HCT116 (cell line): ENCODE data around the gene PAPPA2. TPM values are rescaled to one million over a fixed set of nuclear protein-coding genes. Genes with fewer than 3 reads are reported as not detected.

Experiments used
- ATAC-seq: fragments of 200-7000 bp; cut with Tn5 transposase; 2 replicates; pipeline ENCODE4 v1.9.1; 2020; ENCODE audit warnings: mild to moderate bottlenecking, moderate library complexity
- BruUV-seq: library from RNA; stranded (reverse); fragments of 400-500 nt; replicated peaks from 2 replicates; lab custom pipeline; 2021; lab: Mats Ljungman, UMichigan
- CTCF ChIA-PET: fragments of 300-600 bp; sonication (Branson Sonifier 250); formaldehyde crosslinking; loops from one replicate; lab custom pipeline; 2021; ENCODE audit warnings: antibody characterized with exemption; lab: Charles Lee
- POLR2A ChIA-PET: fragments of 300-600, 350-600 bp; sonication (Branson Sonifier 250); formaldehyde crosslinking; loops from one replicate; lab custom pipeline; 2021; ENCODE audit warnings: antibody characterized with exemption; lab: Charles Lee
- RAD21 ChIA-PET, 2 experiments: fragments of 300-600 bp; sonication (Branson Sonifier 250); formaldehyde crosslinking; loops; one replicate each; lab custom pipeline; 2023; ENCODE audit warnings: low total read pairs in 2 of 2; ENCODE audit not compliant: uncharacterized antibody in 2 of 2, unreplicated experiment in 2 of 2, low non-redundant PET in 1 of 2; lab: Charles Lee
- DNase-seq: peaks from one replicate; pipeline ENCODE4 v3.0.0-alpha.2; 2010; ENCODE audit warnings: low read depth, low spot score
- H2AFZ ChIP-seq: fragments of 200-600 bp; shearing (Covaris generic), sonication (generic); 2 replicates; pipeline ENCODE4 v1.6.1; 2017; ENCODE audit warnings: low read depth, mixed run types, mixed read lengths, antibody characterized with exemption, low read length; ENCODE audit not compliant: poor library complexity, severe bottlenecking
- H3K27ac ChIP-seq: 2 replicates; pipeline ENCODE4 v1.5.1; 2012; ENCODE audit warnings: low read depth, low read length
- H3K27me3 ChIP-seq: fragments of 200-600 bp; sonication (generic); 2 replicates; pipeline ENCODE4 v1.6.1; 2016; ENCODE audit warnings: mixed run types, low read length, mixed read lengths; ENCODE audit not compliant: insufficient read depth
- H3K36me3 ChIP-seq, 2 experiments: fragments of 200-500 bp in 1 of 2; fragments of 200-600 bp in 1 of 2; sonication (Bioruptor generic) in 1 of 2; sonication (generic) in 1 of 2; 2 replicates each; pipeline versions ENCODE4 v1.5.1 to v1.6.1; 2014 to 2016; ENCODE audit warnings: low read length in 2 of 2, inconsistent platforms in 1 of 2, mixed read lengths in 1 of 2, mixed run types in 1 of 2; ENCODE audit not compliant: insufficient read depth in 2 of 2, control insufficient read depth in 1 of 2
- H3K4me1 ChIP-seq, 2 experiments: fragments of 200-600 bp in 1 of 2; sonication (generic) in 1 of 2; 2 replicates each; pipeline versions ENCODE4 v1.5.1 to v1.6.1; 2012 to 2017; ENCODE audit warnings: low read length in 2 of 2, inconsistent platforms in 1 of 2, mild to moderate bottlenecking in 1 of 2, mixed read lengths in 1 of 2, mixed run types in 1 of 2, moderate library complexity in 1 of 2; ENCODE audit not compliant: insufficient read depth in 2 of 2, control insufficient read depth in 1 of 2
- H3K4me2 ChIP-seq: fragments of 200-600 bp; sonication (generic); 2 replicates; pipeline ENCODE4 v1.6.1; 2017; ENCODE audit warnings: mixed run types, low read length, mixed read lengths
- H3K4me3 ChIP-seq, 2 experiments: fragments of 200-600 bp in 1 of 2; sonication (generic) in 1 of 2; replicated peaks in 1 of 2; 2 replicates each; pipeline ENCODE4 v1.5.1; 2011 to 2016; ENCODE audit warnings: low read length in 2 of 2, control low read depth in 1 of 2, low read depth in 1 of 2, mild to moderate bottlenecking in 1 of 2, mixed read lengths in 1 of 2, mixed run types in 1 of 2
- H3K79me2 ChIP-seq: fragments of 200-600 bp; sonication (generic); 2 replicates; pipeline ENCODE4 v1.6.1; 2017; ENCODE audit warnings: mild to moderate bottlenecking, mixed run types, low read length, moderate library complexity, mixed read lengths; ENCODE audit not compliant: insufficient read depth
- H3K9ac ChIP-seq: fragments of 200-600 bp; sonication (generic); 2 replicates; pipeline ENCODE4 v1.6.1; 2016; ENCODE audit warnings: low read length, mixed read lengths
- H3K9me2 ChIP-seq: fragments of 200-600 bp; sonication (generic), shearing (Covaris generic); 2 replicates; pipeline ENCODE4 v1.6.1; 2017; ENCODE audit warnings: mixed run types, mild to moderate bottlenecking, moderate library complexity; ENCODE audit not compliant: insufficient read depth
- H3K9me3 ChIP-seq, 2 experiments: fragments of 200-500 bp in 1 of 2; fragments of 200-600 bp in 1 of 2; sonication (Bioruptor generic) in 1 of 2; sonication (generic) in 1 of 2; 2 replicates each; pipeline ENCODE4 v1.6.1; 2014 to 2017; ENCODE audit warnings: low read length in 2 of 2, mixed read lengths in 2 of 2, inconsistent platforms in 1 of 2, low read depth in 1 of 2, mild to moderate bottlenecking in 1 of 2, mixed run types in 1 of 2, moderate library complexity in 1 of 2; ENCODE audit not compliant: control insufficient read depth in 1 of 2, insufficient read depth in 1 of 2
- H4K20me1 ChIP-seq: fragments of 200-600 bp; sonication (generic), shearing (Covaris generic); 2 replicates; pipeline ENCODE4 v1.6.1; 2017; ENCODE audit warnings: mixed run types, mild to moderate bottlenecking, moderate library complexity; ENCODE audit not compliant: insufficient read depth
- CBX3 ChIP-seq: IDR thresholded peaks from 2 replicates; pipeline ENCODE4 v1.6.1; 2012; ENCODE audit warnings: low read depth
- ELF1 ChIP-seq: IDR thresholded peaks from 2 replicates; pipeline ENCODE4 v1.6.1; 2012; ENCODE audit warnings: low read depth, borderline replicate concordance
- EZH2 ChIP-seq: fragments of 200-600 bp; sonication (generic); IDR thresholded peaks from 2 replicates; pipeline ENCODE4 v1.6.1; 2017; ENCODE audit warnings: antibody characterized with exemption, mixed run types
- EZH2phosphoT487 ChIP-seq: fragments of 200-600 bp; IDR thresholded peaks from 2 replicates; pipeline ENCODE4 v1.6.1; 2018; ENCODE audit warnings: antibody characterized with exemption, borderline replicate concordance
- POLR2A ChIP-seq: IDR thresholded peaks from 2 replicates; pipeline ENCODE4 v1.7.0; 2011; ENCODE audit warnings: borderline replicate concordance; ENCODE audit not compliant: insufficient read depth, insufficient read length; ENCODE audit errors: extremely low read depth
- POLR2AphosphoS5 ChIP-seq: IDR thresholded peaks from 2 replicates; pipeline ENCODE4 v1.6.1; 2011; ENCODE audit warnings: mild to moderate bottlenecking, low read depth, low read length, moderate library complexity
- RAD21 ChIP-seq: IDR thresholded peaks from 2 replicates; pipeline ENCODE4 v1.6.1; 2012; ENCODE audit warnings: low read depth, mild to moderate bottlenecking
- SIN3A ChIP-seq: IDR thresholded peaks from 2 replicates; pipeline ENCODE4 v1.6.1; 2012; ENCODE audit warnings: low read depth
- SP1 ChIP-seq: IDR thresholded peaks from 2 replicates; pipeline ENCODE4 v1.6.1; 2012; ENCODE audit warnings: low read depth
- SRF ChIP-seq: IDR thresholded peaks from 2 replicates; pipeline ENCODE4 v1.6.1; 2012; ENCODE audit warnings: low read depth
- YY1 ChIP-seq: IDR thresholded peaks from 2 replicates; pipeline ENCODE4 v1.6.1; 2011; ENCODE audit warnings: low read length, low read depth, moderate library complexity, mild to moderate bottlenecking; ENCODE audit not compliant: insufficient replicate concordance; ENCODE audit errors: extremely low read depth
- ZFX ChIP-seq: fragments of 450-650 bp; IDR thresholded peaks from 2 replicates; pipeline ENCODE4 v1.6.1; 2017
- ZNF274 ChIP-seq: fragments of 200-500 bp; sonication (Bioruptor generic); IDR thresholded peaks from 2 replicates; pipeline ENCODE4 v1.6.1; 2014; ENCODE audit warnings: mild to moderate bottlenecking, low read depth, low read length, inconsistent platforms
- intact Hi-C: fragments of 100-400 bp; cut with micrococcal nuclease; formaldehyde crosslinking; loops from 2 replicates; pipeline ENCODE4 v1.10.0; 2022
- total RNA-seq: library from RNA; stranded (reverse); gene quantifications from one replicate; pipeline ENCODE4 v1.2.1, GENCODE V29; 2021; ENCODE audit not compliant: unreplicated experiment
- TF ChIP-seq, protein P1 (sequence below): IDR thresholded peaks from 2 replicates; pipeline ENCODE4 v1.6.1; 2012
- TF ChIP-seq, protein P2 (sequence below): IDR thresholded peaks from 2 replicates; pipeline ENCODE4 v1.6.1; 2011; ENCODE audit warnings: mild to moderate bottlenecking, low read length, moderate library complexity; ENCODE audit not compliant: insufficient replicate concordance; ENCODE audit errors: extremely low read depth
- TF ChIP-seq, protein P3 (sequence below), 3 experiments: fragments of 200-600 bp in 1 of 3; sonication (generic) in 1 of 3; IDR thresholded peaks in 2 of 3; conservative IDR thresholded peaks in 1 of 3; 2 replicates each; pipeline ENCODE4 v1.5.1; 2012 to 2017; ENCODE audit warnings: low read depth in 2 of 3, low read length in 2 of 3, antibody characterized with exemption in 1 of 3, borderline replicate concordance in 1 of 3, control low read depth in 1 of 3, mild to moderate bottlenecking in 1 of 3, mixed read lengths in 1 of 3, mixed run types in 1 of 3, moderate library complexity in 1 of 3; ENCODE audit not compliant: insufficient read depth in 1 of 3
- TF ChIP-seq, protein P4 (sequence below): IDR thresholded peaks from 2 replicates; pipeline ENCODE4 v1.6.1; 2012; ENCODE audit warnings: low read depth

PAPPA2 gene
- total RNA-seq, 1 experiment from 2014 or later: not detected

DNA sequence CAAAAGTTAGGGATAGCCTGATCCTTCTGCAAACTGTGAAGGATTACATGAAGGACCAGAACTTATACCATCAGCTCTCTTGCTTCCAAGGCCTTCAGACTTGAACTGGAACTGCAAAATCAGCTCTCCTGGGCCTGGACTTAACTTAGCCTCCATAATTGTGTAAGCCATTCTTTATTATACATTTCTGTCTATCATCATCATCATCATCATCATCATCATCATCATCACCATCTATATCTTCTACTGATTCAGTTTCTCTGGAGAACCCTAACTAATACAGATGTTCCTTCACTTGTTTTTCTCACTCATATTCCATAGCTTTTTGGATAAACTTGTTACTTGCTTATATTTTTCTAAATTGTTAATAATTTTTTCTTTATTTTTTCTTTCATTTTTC lies 50.0 kb downstream of the PAPPA2 start:
- BruUV-seq: no TSS peak
- Histone ChIP-seq H3K27ac (no peak overlapping the region), H3K36me3 (no peaks in the 10 kb centered on the region), H3K9me2 (no peaks in the 10 kb centered on the region), H3K4me3 (no peak overlapping the region), H3K9ac (no peak overlapping the region), H3K27me3 (peaks cover 15% of the 10 kb centered on the region), H3K79me2 (no peaks in the 10 kb centered on the region), H3K4me2 (no peak overlapping the region), H3K9me3 (no peaks in the 10 kb centered on the region), H2AFZ (no peak overlapping the region), H4K20me1 (no peaks in the 10 kb centered on the region), H3K4me1 (no peaks in the 10 kb centered on the region)
- RAD21 ChIA-PET: no interaction called here
- no peak for ATAC-seq
- TF ChIP-seq, protein P1, sequence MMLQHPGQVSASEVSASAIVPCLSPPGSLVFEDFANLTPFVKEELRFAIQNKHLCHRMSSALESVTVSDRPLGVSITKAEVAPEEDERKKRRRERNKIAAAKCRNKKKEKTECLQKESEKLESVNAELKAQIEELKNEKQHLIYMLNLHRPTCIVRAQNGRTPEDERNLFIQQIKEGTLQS: no peak
- TF ChIP-seq SIN3A: no peak
- TF ChIP-seq CBX3: no peak
- TF ChIP-seq, protein P2, sequence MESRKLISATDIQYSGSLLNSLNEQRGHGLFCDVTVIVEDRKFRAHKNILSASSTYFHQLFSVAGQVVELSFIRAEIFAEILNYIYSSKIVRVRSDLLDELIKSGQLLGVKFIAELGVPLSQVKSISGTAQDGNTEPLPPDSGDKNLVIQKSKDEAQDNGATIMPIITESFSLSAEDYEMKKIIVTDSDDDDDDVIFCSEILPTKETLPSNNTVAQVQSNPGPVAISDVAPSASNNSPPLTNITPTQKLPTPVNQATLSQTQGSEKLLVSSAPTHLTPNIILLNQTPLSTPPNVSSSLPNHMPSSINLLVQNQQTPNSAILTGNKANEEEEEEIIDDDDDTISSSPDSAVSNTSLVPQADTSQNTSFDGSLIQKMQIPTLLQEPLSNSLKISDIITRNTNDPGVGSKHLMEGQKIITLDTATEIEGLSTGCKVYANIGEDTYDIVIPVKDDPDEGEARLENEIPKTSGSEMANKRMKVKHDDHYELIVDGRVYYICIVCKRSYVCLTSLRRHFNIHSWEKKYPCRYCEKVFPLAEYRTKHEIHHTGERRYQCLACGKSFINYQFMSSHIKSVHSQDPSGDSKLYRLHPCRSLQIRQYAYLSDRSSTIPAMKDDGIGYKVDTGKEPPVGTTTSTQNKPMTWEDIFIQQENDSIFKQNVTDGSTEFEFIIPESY: no peak
- no peak for TF ChIP-seq SRF
- TF ChIP-seq, protein P3, sequence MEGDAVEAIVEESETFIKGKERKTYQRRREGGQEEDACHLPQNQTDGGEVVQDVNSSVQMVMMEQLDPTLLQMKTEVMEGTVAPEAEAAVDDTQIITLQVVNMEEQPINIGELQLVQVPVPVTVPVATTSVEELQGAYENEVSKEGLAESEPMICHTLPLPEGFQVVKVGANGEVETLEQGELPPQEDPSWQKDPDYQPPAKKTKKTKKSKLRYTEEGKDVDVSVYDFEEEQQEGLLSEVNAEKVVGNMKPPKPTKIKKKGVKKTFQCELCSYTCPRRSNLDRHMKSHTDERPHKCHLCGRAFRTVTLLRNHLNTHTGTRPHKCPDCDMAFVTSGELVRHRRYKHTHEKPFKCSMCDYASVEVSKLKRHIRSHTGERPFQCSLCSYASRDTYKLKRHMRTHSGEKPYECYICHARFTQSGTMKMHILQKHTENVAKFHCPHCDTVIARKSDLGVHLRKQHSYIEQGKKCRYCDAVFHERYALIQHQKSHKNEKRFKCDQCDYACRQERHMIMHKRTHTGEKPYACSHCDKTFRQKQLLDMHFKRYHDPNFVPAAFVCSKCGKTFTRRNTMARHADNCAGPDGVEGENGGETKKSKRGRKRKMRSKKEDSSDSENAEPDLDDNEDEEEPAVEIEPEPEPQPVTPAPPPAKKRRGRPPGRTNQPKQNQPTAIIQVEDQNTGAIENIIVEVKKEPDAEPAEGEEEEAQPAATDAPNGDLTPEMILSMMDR (IDR thresholded peaks at IDR 0.05 in 2 of 3, conservative IDR thresholded peaks at IDR 0.05 in 1 of 3; ENCODE audit: borderline replicate concordance in 1 of 3, insufficient read depth in 1 of 3, low read depth in 2 of 3, low read length in 2 of 3): no peak
- no peak for TF ChIP-seq ELF1
- no peak for TF ChIP-seq POLR2AphosphoS5
- no peak for TF ChIP-seq SP1
- no peak for TF ChIP-seq POLR2A
- no peak for TF ChIP-seq EZH2phosphoT487
- TF ChIP-seq YY1: no peak
- TF ChIP-seq RAD21: no peak
- no peak for TF ChIP-seq ZFX
- TF ChIP-seq ZNF274: no peak
- TF ChIP-seq, protein P4, sequence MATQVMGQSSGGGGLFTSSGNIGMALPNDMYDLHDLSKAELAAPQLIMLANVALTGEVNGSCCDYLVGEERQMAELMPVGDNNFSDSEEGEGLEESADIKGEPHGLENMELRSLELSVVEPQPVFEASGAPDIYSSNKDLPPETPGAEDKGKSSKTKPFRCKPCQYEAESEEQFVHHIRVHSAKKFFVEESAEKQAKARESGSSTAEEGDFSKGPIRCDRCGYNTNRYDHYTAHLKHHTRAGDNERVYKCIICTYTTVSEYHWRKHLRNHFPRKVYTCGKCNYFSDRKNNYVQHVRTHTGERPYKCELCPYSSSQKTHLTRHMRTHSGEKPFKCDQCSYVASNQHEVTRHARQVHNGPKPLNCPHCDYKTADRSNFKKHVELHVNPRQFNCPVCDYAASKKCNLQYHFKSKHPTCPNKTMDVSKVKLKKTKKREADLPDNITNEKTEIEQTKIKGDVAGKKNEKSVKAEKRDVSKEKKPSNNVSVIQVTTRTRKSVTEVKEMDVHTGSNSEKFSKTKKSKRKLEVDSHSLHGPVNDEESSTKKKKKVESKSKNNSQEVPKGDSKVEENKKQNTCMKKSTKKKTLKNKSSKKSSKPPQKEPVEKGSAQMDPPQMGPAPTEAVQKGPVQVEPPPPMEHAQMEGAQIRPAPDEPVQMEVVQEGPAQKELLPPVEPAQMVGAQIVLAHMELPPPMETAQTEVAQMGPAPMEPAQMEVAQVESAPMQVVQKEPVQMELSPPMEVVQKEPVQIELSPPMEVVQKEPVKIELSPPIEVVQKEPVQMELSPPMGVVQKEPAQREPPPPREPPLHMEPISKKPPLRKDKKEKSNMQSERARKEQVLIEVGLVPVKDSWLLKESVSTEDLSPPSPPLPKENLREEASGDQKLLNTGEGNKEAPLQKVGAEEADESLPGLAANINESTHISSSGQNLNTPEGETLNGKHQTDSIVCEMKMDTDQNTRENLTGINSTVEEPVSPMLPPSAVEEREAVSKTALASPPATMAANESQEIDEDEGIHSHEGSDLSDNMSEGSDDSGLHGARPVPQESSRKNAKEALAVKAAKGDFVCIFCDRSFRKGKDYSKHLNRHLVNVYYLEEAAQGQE: no peak
- TF ChIP-seq EZH2: no peak
- CTCF ChIA-PET: no interaction called here
- intact Hi-C loops: no loop called here
- no peak for DNase-seq
- POLR2A ChIA-PET: no interaction called here
